ENCODE measurements around the gene NCKAP5. TPM values are rescaled to one million over a fixed set of nuclear protein-coding genes. Genes with fewer than 3 reads are reported as not detected.
"Not testable (repeated sequence)": the region's sequence is repeated elsewhere in the genome, so short reads cannot be mapped to it uniquely, and the experiment has no call there.

NCKAP5 gene
- total RNA-seq, 1 donor from 2014 or later, result not detected

DNA sequence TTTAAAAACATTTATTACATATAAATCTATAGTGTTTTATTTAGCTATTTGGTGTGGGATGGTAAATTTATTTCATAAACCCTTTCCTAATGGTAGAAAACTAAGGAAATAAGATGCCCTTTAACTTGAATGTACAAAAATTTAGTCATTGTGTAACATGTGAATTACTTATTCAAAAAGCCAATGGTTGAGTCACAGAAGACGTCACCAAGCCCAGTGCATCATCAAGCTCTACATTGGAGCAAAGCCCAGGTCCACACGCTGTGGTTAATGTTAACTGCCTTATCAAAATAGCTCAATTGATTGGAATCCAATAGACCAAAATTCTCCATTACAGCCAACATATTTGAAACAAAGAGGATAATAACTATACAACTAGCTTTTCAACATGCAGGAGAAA is 752.7 kb downstream of the NCKAP5 start:
- Mint-ChIP-seq H3K4me1 (no peaks in the 10 kb centered on the region), H3K4me3 (no peak overlapping the region), H3K27me3 (no peaks in the 10 kb centered on the region), H3K9me3 (no peaks in the 10 kb centered on the region), H3K36me3 (ENCODE audit: low read depth) (no peaks in the 10 kb centered on the region), H3K27ac (no peak overlapping the region)
- DNase-seq, result no peak
- intact Hi-C loops (cut with micrococcal nuclease), result no loop called here

DNA sequence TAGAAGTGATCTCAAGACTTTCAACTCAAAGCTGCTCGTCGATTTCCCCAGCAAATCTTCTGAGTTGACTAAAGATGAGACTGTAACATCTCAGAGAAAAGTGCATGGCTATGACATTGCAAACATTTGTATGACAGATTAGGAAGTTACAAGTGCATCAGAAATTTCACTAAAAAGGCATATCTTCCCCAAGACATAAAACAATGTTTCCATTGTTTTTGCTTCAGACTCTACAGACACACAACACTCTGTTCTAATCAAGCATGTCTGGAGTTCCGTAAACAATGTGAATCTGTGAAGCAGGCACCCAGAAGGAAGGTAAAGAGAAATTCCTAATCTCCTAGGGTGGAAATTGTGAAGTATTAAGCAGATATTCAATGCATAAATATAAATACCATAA is 753.6 kb downstream of the NCKAP5 start:
- no peak for DNase-seq
- Mint-ChIP-seq H3K36me3 (ENCODE audit: low read depth) (no peaks in the 10 kb centered on the region), H3K4me3 (no peak overlapping the region), H3K9me3 (peaks cover 5% of the 10 kb centered on the region), H3K4me1 (no peaks in the 10 kb centered on the region), H3K27me3 (no peaks in the 10 kb centered on the region), H3K27ac (no peak overlapping the region)
- intact Hi-C loops (cut with micrococcal nuclease), result no loop called here

DNA sequence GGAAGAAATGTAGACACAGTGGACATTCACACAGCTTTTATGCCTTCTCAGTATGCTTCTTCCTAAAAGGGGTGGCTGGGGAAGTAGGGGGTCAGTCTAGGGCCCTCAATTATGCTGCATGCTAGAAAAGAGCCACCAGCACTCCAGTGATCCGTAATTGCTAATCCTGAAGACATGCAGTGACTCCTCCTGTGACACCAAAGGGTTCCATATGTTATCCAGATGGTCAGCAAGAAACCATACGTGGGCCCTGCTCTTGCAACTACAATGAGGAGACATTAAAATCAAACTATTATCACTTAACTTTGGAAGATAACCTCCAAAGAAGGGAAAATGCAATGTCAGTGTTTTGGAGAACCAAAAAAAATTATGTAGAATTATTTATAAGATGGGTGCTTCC is 754.8 kb downstream of the NCKAP5 start:
- no peaks in the 10 kb centered on the region for H3K27me3 Mint-ChIP-seq
- no peaks in the 10 kb centered on the region for H3K4me1 Mint-ChIP-seq
- H3K9me3 Mint-ChIP-seq, result peaks cover 6% of the 10 kb centered on the region
- no peak overlapping the region for H3K27ac Mint-ChIP-seq
- no peak overlapping the region for H3K4me3 Mint-ChIP-seq
- DNase-seq, result no peak
- intact Hi-C loops (cut with micrococcal nuclease), result no loop called here
- no peaks in the 10 kb centered on the region for H3K36me3 Mint-ChIP-seq (ENCODE audit: low read depth)

DNA sequence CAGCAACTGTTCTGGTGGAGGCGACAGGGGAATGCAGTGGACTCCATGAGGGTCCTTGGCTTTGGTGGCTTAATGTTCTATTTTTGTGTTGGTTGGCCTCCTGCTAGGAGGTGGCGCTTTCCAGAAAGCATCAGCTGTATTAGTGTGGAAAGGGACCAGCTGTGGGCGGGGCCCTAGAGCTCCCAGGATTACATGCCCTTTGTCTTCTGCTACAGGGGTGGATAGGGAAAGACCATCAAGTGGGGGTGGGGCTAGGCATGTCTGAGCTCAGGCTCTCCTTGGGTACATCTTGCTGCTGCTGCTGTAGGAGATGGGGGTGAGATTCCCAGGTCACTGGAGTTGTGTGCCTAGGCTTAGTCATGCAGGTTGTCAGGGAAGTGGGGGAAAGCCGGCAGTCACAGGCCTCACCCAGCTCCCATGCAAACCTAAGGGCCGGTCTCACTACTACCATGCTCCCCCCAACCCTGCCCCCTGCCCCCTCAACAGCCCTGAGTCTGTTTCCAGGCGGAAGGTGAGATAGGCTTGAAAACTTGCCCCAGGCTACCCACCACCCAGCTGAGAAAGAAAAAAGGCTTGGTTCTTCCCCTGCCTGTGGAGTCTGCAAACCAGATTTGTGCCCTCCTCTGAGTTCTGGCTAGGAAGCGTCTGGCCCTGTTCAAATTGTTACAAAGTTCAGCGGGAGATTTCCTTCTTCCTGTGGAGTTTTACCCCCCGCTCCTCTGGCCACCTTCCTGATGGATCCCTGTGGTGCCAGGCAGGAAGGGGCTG is 756.9 kb downstream of the NCKAP5 start:
- intact Hi-C loops (cut with micrococcal nuclease), result no loop called here
- H3K4me1 Mint-ChIP-seq, result no peaks in the 10 kb centered on the region
- peaks cover 18% of the 10 kb centered on the region for H3K9me3 Mint-ChIP-seq
- no peak overlapping the region for H3K4me3 Mint-ChIP-seq
- DNase-seq, result no peak
- H3K27ac Mint-ChIP-seq, result no peak overlapping the region
- no peaks in the 10 kb centered on the region for H3K27me3 Mint-ChIP-seq
- H3K36me3 Mint-ChIP-seq (ENCODE audit: low read depth), result no peaks in the 10 kb centered on the region

DNA sequence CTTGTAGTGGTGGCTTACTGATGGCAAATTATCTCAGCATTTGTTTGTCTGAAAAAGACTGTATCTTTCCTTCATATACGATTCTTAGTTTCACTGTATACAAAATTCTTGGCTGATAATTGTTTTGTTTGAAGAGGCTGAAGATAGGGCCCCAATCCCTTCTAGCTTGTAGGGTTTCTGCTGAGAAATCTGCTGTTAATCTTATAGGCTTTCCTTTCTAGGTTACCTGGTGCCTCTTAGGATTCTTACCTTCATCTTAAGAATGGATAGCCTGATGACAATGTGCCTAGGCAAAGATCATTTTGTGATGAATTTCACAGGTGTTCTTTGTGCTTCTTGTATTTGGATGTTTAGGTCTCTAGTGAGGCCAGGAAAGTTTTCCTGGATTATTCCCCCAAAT is 758.3 kb downstream of the NCKAP5 start:
- peaks cover 18% of the 10 kb centered on the region for H3K9me3 Mint-ChIP-seq
- H3K4me3 Mint-ChIP-seq; H3K4me1 Mint-ChIP-seq; intact Hi-C loops (cut with micrococcal nuclease); H3K27me3 Mint-ChIP-seq; DNase-seq; H3K36me3 Mint-ChIP-seq (ENCODE audit: low read depth); H3K27ac Mint-ChIP-seq: not testable (repeated sequence)

DNA sequence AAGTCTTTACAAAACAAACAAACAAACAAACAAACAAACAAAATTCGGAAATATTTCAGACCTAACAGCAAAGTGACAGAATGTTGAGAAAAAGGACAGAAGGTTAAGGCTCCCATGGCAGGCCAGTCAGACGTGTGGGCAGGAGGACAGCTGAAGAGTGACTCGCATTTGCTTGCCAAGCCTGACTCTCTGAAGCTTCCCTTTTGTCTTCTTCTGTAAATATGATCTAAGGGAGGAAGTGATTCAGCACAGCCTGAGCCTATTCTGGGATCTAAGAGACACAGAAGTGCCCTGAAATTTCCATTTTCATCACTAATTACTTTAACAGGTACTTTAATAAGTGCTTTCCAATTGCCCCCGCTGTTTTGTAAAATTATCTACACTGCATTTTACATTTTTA is 764.2 kb downstream of the NCKAP5 start:
- DNase-seq, result no peak
- Mint-ChIP-seq H3K36me3 (ENCODE audit: low read depth) (no peaks in the 10 kb centered on the region), H3K27ac (no peak overlapping the region), H3K9me3 (peaks cover 12% of the 10 kb centered on the region), H3K4me3 (no peak overlapping the region), H3K27me3 (no peaks in the 10 kb centered on the region), H3K4me1 (no peaks in the 10 kb centered on the region)
- intact Hi-C loops (cut with micrococcal nuclease), result no loop called here

DNA sequence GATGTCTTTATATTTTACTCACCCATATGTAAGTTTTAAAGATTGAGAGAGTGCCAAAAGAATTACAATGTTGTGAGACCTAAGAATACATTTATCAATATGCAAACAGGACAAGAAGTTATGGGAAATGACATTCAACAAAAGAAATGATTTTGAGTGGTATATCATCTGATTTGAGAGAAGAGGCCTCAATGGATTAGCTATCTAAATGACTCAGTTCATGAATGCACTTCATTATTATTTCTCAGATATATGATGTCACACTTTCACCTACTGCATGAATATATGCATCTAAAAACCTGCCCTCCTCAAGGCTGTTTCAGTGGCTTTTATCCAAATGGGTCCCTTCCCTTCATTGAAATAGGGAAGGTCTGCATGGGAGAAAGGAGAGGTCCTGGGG is 769.9 kb downstream of the NCKAP5 start:
- Mint-ChIP-seq H3K36me3 (ENCODE audit: low read depth) (no peaks in the 10 kb centered on the region), H3K27ac (no peak overlapping the region), H3K4me3 (no peak overlapping the region), H3K9me3 (no peaks in the 10 kb centered on the region), H3K27me3 (no peaks in the 10 kb centered on the region), H3K4me1 (no peaks in the 10 kb centered on the region)
- no peak for DNase-seq
- intact Hi-C loops (cut with micrococcal nuclease), result no loop called here

DNA sequence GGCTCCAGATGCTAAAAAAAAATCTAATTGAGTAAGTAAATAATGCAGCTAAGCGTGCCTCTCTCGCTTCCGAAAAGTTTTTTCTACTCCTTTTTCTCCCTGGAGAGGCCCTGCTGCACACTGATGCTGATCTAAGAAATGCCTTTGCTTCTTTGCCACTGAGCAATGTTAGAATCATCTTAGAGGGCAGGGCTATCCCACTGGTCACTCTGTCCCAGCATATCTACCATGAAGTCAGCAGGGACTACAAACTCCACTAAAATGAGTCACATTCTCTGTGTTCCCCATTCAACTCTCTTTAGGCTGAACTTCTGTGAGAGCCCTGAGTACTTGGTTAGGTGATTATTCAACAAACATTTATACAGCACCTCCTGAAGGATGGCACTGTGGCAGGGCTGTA is 770.7 kb downstream of the NCKAP5 start:
- H3K27ac Mint-ChIP-seq, result no peak overlapping the region
- no peak for DNase-seq
- H3K36me3 Mint-ChIP-seq (ENCODE audit: low read depth), result no peaks in the 10 kb centered on the region
- H3K4me1 Mint-ChIP-seq, result no peaks in the 10 kb centered on the region
- intact Hi-C loops (cut with micrococcal nuclease), result no loop called here
- no peaks in the 10 kb centered on the region for H3K27me3 Mint-ChIP-seq
- H3K4me3 Mint-ChIP-seq, result no peak overlapping the region
- no peaks in the 10 kb centered on the region for H3K9me3 Mint-ChIP-seq

DNA sequence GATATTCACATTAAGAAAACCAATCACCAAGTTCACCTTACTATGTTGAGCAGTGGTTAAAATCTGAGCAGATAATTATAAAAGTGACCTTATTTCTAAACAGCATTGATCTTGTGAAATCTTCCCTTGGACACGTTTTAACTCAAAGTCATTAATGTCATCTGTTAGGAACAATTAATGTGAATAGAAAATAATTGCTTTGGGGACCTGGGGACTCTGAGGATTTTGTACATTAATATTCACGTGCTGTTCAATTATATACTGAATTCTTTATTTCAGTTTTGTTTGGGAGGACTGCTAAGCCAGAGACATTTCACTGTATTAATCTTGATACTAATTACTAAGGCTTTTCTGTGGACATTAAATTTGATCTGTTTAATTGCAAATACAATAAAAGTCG is 771.2 kb downstream of the NCKAP5 start:
- H3K4me3 Mint-ChIP-seq, result no peak overlapping the region
- H3K9me3 Mint-ChIP-seq, result no peaks in the 10 kb centered on the region
- no peak for DNase-seq
- no peaks in the 10 kb centered on the region for H3K27me3 Mint-ChIP-seq
- intact Hi-C loops (cut with micrococcal nuclease), result no loop called here
- no peaks in the 10 kb centered on the region for H3K4me1 Mint-ChIP-seq
- H3K27ac Mint-ChIP-seq, result no peak overlapping the region
- H3K36me3 Mint-ChIP-seq (ENCODE audit: low read depth), result no peaks in the 10 kb centered on the region

DNA sequence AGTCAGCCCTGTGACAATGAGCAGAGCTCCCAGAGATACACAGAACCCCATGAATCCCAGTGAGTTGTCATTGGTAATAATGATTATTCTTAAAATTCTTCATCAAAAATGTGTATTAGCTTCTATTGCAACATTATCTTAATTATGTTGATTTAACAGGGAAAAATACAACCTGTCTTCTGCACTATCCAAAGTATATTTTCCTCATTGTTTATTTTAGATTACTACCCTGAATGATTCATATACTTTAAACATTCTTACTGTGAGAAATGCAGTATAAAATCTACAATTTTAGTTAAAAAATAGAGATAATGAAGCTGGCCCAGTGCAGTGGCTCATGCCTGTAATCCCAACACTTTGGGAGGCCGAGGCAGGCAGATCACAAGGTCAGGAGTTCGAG is 773.0 kb downstream of the NCKAP5 start:
- no peak overlapping the region for H3K4me3 Mint-ChIP-seq

DNA sequence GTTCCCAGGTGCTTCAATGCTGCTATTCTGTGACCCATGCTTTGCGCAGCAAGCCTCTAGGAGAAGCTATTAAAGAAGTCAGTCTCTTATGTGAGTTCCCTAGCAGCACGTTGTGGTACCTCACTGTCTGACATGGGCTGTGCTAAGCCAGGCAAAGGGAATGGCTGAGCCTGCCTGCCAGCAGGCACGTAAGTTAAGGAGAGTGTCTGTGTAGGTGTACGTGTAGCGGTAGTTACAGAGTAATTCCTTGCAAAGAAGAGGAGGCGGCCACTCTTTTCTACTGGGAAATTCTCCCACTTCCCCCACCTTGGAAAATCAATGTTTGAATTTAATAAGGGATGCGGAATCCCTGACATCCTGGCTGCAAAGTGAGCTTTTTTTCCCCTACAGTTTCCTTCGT is 774.7 kb downstream of the NCKAP5 start:
- Mint-ChIP-seq H3K4me3 (no peak overlapping the region), H3K36me3 (ENCODE audit: low read depth) (no peaks in the 10 kb centered on the region), H3K27me3 (no peaks in the 10 kb centered on the region), H3K27ac (no peak overlapping the region), H3K4me1 (no peaks in the 10 kb centered on the region), H3K9me3 (no peaks in the 10 kb centered on the region)
- intact Hi-C loops (cut with micrococcal nuclease), result no loop called here
- no peak for DNase-seq

More for the DNA sequence above, 773.0 kb downstream of the NCKAP5 start:
- H3K4me1 Mint-ChIP-seq, result no peaks in the 10 kb centered on the region
- DNase-seq, result no peak
- no peaks in the 10 kb centered on the region for H3K36me3 Mint-ChIP-seq (ENCODE audit: low read depth)
- no peaks in the 10 kb centered on the region for H3K9me3 Mint-ChIP-seq
- H3K27ac Mint-ChIP-seq, result no peak overlapping the region
- intact Hi-C loops (cut with micrococcal nuclease), result no loop called here
- no peaks in the 10 kb centered on the region for H3K27me3 Mint-ChIP-seq

DNA sequence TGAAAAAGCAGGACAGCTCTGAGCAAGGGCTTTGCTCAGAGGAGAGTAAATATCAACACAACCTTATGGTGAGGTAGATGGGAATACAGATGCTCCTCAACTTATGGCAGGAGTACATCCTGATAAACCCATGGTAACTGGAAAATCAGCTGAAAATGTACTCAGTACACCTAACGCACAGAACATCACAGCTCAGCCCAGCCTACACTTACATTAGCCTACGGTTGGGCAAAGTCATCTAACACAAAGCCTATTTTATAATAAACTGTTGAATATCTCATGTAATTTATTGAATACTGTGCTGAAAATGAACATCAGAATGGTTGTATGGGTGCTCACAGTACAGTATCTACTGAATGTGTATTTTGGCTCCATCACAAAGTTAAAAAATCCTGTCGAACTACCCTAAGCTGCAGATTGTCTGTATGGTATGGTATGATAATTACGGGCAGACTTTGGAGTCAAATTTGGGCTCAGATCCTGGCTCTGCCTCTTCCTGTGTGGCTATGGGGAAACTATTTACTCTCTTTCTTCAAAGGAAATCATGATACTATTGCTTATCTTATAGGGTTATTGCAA is 778.0 kb downstream of the NCKAP5 start:
- DNase-seq, result no peak
- intact Hi-C loops (cut with micrococcal nuclease), result no loop called here
- H3K27ac Mint-ChIP-seq, result no peak overlapping the region
- no peak overlapping the region for H3K4me3 Mint-ChIP-seq
- H3K4me1 Mint-ChIP-seq, result no peaks in the 10 kb centered on the region
- no peaks in the 10 kb centered on the region for H3K36me3 Mint-ChIP-seq (ENCODE audit: low read depth)
- H3K9me3 Mint-ChIP-seq, result no peaks in the 10 kb centered on the region
- H3K27me3 Mint-ChIP-seq, result no peaks in the 10 kb centered on the region

DNA sequence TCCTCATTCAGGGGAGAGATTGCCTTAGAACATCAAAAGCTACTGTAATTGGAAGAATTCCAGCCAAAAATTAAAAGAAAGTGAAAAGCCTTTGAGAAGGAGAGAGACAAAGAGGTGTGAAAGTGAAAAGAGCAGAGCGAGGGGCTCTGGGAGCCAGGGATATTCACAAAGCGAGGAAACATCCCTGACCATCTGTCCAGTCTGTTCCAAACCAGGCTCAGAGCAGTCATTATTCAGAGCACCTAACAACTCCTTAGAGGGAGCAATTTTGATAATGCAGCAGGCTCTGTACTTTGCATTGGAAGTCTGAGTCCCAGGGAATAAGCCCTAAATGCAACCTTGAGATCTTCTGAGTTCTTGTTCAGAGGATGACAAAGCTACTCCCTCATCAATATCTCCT is 779.2 kb downstream of the NCKAP5 start:
- intact Hi-C loops (cut with micrococcal nuclease), result no loop called here
- no peak overlapping the region for H3K4me3 Mint-ChIP-seq
- no peaks in the 10 kb centered on the region for H3K4me1 Mint-ChIP-seq
- no peaks in the 10 kb centered on the region for H3K27me3 Mint-ChIP-seq
- H3K9me3 Mint-ChIP-seq, result no peaks in the 10 kb centered on the region
- no peak overlapping the region for H3K27ac Mint-ChIP-seq
- no peak for DNase-seq
- no peaks in the 10 kb centered on the region for H3K36me3 Mint-ChIP-seq (ENCODE audit: low read depth)

DNA sequence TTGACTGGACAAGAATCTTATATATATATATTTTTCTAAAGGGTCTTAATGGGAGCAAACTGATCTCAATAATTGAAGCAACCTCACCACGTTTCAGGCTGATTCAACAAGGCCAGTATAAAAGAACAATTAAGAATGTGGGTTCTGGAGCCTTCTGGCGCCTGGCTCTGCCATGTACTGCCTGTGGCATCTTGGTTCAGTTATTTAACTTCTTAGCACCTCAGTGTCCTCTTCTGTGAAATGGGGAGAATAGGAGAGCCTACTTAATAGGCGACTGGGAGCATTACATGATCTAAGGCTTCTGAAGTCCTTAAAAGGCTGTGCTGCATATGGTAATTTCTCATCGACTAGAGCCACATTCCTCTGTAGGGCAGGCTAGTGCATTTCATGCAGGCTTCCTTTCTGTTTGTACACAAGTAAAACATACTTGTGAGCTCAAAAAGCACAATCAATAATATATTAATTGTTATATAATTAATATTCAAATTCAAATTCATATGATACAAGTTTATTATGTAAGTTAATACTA is 779.9 kb downstream of the NCKAP5 start:
- H3K27me3 Mint-ChIP-seq, result no peaks in the 10 kb centered on the region
- H3K9me3 Mint-ChIP-seq, result no peaks in the 10 kb centered on the region
- H3K36me3 Mint-ChIP-seq (ENCODE audit: low read depth), result no peaks in the 10 kb centered on the region
- H3K27ac Mint-ChIP-seq, result no peak overlapping the region
- intact Hi-C loops (cut with micrococcal nuclease), result no loop called here
- no peaks in the 10 kb centered on the region for H3K4me1 Mint-ChIP-seq
- H3K4me3 Mint-ChIP-seq, result no peak overlapping the region
- no peak for DNase-seq

DNA sequence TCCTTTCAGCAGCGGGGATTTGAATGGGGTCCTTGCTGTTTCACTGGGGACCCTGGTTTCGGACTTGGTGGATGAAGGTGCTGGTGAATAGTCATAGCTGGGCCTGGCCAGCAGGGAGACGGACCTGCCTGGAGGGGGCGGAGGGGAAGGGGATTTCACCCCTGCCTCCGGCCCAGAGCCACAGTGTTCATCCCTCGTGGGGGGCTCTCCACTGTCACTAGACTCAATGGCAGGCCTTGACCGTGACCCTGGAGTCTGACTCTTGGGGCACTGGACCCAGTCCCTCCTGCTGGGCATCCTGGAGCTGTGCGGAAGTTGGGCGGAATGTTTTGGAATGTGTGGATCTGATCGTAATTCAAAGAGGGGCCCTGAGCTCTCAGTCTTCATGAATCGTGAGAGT is 784.4 kb downstream of the NCKAP5 start:
- Mint-ChIP-seq H3K4me1 (no peaks in the 10 kb centered on the region), H3K36me3 (ENCODE audit: low read depth) (no peaks in the 10 kb centered on the region), H3K4me3 (no peak overlapping the region), H3K27ac (no peak overlapping the region), H3K27me3 (no peaks in the 10 kb centered on the region), H3K9me3 (no peaks in the 10 kb centered on the region)
- no peak for DNase-seq
- intact Hi-C loops (cut with micrococcal nuclease), result no loop called here

Data from activated CD4-positive, alpha-beta T cell treated with anti-CD3 and anti-CD28 coated beads, Interleukin-2, amount 10 ng/mL, durations not matched to agents 24 days and 14 days (primary cell).